H1 (cell line): ENCODE results near the gene NOS1AP. TPM values are rescaled to one million over a fixed set of nuclear protein-coding genes. Genes with fewer than 3 reads are reported as not detected.

Experiments used
- CTCF ChIA-PET: fragments of 300-600 bp; sonication (Branson Sonifier 250); formaldehyde crosslinking; loops from one replicate; lab custom pipeline; 2021; ENCODE audit not compliant: partially characterized antibody; lab: Charles Lee
- POLR2A ChIA-PET: fragments of 300-600 bp; sonication (Branson Sonifier 250); formaldehyde crosslinking; loops from one replicate; lab custom pipeline; 2021; ENCODE audit warnings: inconsistent platforms; ENCODE audit not compliant: partially characterized antibody; lab: Charles Lee
- DNase-seq, 2 experiments: peaks; one replicate each; pipeline versions ENCODE4 v3.0.0 to v3.0.0-alpha.2; 2010 to 2022; ENCODE audit warnings: low spot score in 2 of 2, low read depth in 1 of 2, mixed read lengths in 1 of 2
- FAIRE-seq: peaks from 2 replicates; lab custom pipeline; 2011; peaks lifted over from hg19 to GRCh38; lab: Jason Lieb, UNC
- H2AFZ ChIP-seq: 2 replicates; pipeline ENCODE4 v1.8.1; 2012; ENCODE audit warnings: low read length, inconsistent platforms
- H2AK5ac ChIP-seq: 2 replicates; pipeline ENCODE4 v1.6.1; 2013; ENCODE audit warnings: low read depth, low read length
- H2BK120ac ChIP-seq: replicated peaks from 2 replicates; pipeline ENCODE3; 2013; ENCODE audit warnings: low read depth, low read length, inconsistent platforms
- H2BK12ac ChIP-seq: 2 replicates; pipeline ENCODE4 v1.6.1; 2013; ENCODE audit warnings: low read depth, low read length
- H2BK15ac ChIP-seq: 2 replicates; pipeline ENCODE4 v1.6.1; 2013; ENCODE audit warnings: low read length
- H2BK20ac ChIP-seq: 2 replicates; pipeline ENCODE4 v1.6.1; 2013; ENCODE audit warnings: low read length
- H2BK5ac ChIP-seq: 2 replicates; pipeline ENCODE4 v1.6.1; 2013; ENCODE audit warnings: low read depth, low read length
- H3K14ac ChIP-seq: 2 replicates; pipeline ENCODE4 v1.6.1; 2013; ENCODE audit warnings: inconsistent platforms; ENCODE audit not compliant: insufficient read length
- H3K18ac ChIP-seq: 2 replicates; pipeline ENCODE4 v1.6.1; 2013; ENCODE audit warnings: low read length; ENCODE audit errors: extremely low read depth
- H3K23ac ChIP-seq: 2 replicates; pipeline ENCODE4 v1.6.1; 2013; ENCODE audit warnings: inconsistent platforms; ENCODE audit not compliant: insufficient read length
- H3K23me2 ChIP-seq: 2 replicates; pipeline ENCODE4 v1.6.1; 2013; ENCODE audit warnings: low read depth, low read length
- H3K27ac ChIP-seq: 2 replicates; pipeline ENCODE4 v1.6.1; 2011; ENCODE audit warnings: low read depth, low read length, inconsistent platforms
- H3K27me3 ChIP-seq, 4 experiments: replicated peaks in 1 of 4; 1 replicate in 1 of 4; 2 replicates in 3 of 4; pipeline versions ENCODE4 v1.6.1 to v1.8.1; 2011 to 2013; ENCODE audit warnings: low read length in 3 of 4, mild to moderate bottlenecking in 3 of 4, inconsistent platforms in 2 of 4, mixed read lengths in 2 of 4, moderate library complexity in 1 of 4; ENCODE audit not compliant: control insufficient read depth in 3 of 4, insufficient read depth in 3 of 4; ENCODE audit errors: extremely low read depth in 1 of 4
- H3K36me3 ChIP-seq, 4 experiments: 2 replicates each; pipeline versions ENCODE4 v1.6.1 to v1.8.1; 2011 to 2013; ENCODE audit warnings: mild to moderate bottlenecking in 4 of 4, low read length in 3 of 4, moderate library complexity in 2 of 4, control low read depth in 1 of 4, inconsistent platforms in 1 of 4; ENCODE audit not compliant: insufficient read depth in 4 of 4, control insufficient read depth in 2 of 4
- H3K4ac ChIP-seq: replicated peaks from 2 replicates; pipeline ENCODE3; 2013; ENCODE audit warnings: low read length, low read depth, mixed read lengths, inconsistent platforms; ENCODE audit not compliant: insufficient read length
- H3K4me1 ChIP-seq, 4 experiments: replicated peaks in 1 of 4; 1 replicate in 1 of 4; 2 replicates in 3 of 4; pipeline versions ENCODE4 v1.6.1 to v1.8.1; 2011 to 2013; ENCODE audit warnings: low read length in 3 of 4, inconsistent platforms in 2 of 4, mixed read lengths in 1 of 4; ENCODE audit not compliant: insufficient read depth in 4 of 4, control insufficient read depth in 3 of 4
- H3K4me2 ChIP-seq, 2 experiments: 2 replicates each; pipeline versions ENCODE4 v1.6.1 to v1.8.1; 2011 to 2013; ENCODE audit warnings: low read depth in 2 of 2, low read length in 2 of 2, control low read depth in 1 of 2, inconsistent platforms in 1 of 2, mild to moderate bottlenecking in 1 of 2; ENCODE audit not compliant: insufficient read depth in 1 of 2
- H3K4me3 ChIP-seq, 4 experiments: fragments of 200-600, 300-600 bp in 1 of 4; sonication (generic), shearing (Covaris generic), sonication (Bioruptor Twin) in 1 of 4; 2 replicates each; pipeline versions ENCODE4 v1.5.1 to v1.8.1; 2011 to 2016; ENCODE audit warnings: low read length in 4 of 4, low read depth in 3 of 4, control low read depth in 2 of 4, inconsistent platforms in 2 of 4, mild to moderate bottlenecking in 2 of 4, mixed read lengths in 1 of 4, moderate library complexity in 1 of 4; ENCODE audit not compliant: insufficient read depth in 2 of 4; ENCODE audit errors: extremely low read depth in 1 of 4
- H3K56ac ChIP-seq: replicated peaks from 2 replicates; pipeline ENCODE3; 2013; ENCODE audit warnings: low read depth, mild to moderate bottlenecking, mixed read lengths, low read length, inconsistent platforms; ENCODE audit not compliant: insufficient read length
- H3K79me1 ChIP-seq: 2 replicates; pipeline ENCODE4 v1.6.1; 2013; ENCODE audit warnings: low read depth, low read length, control low read depth
- H3K79me2 ChIP-seq, 2 experiments: 2 replicates each; pipeline versions ENCODE4 v1.6.1 to v1.8.1; 2012 to 2013; ENCODE audit warnings: low read length in 2 of 2, mild to moderate bottlenecking in 2 of 2, inconsistent platforms in 1 of 2; ENCODE audit not compliant: insufficient read depth in 2 of 2, control insufficient read depth in 1 of 2
- H3K9ac ChIP-seq, 4 experiments: replicated peaks in 1 of 4; 1 replicate in 1 of 4; 2 replicates in 3 of 4; pipeline versions ENCODE4 v1.6.1 to v1.8.1; 2011 to 2013; ENCODE audit warnings: low read depth in 3 of 4, low read length in 3 of 4, control low read depth in 2 of 4, mild to moderate bottlenecking in 2 of 4, moderate library complexity in 2 of 4, inconsistent platforms in 1 of 4; ENCODE audit errors: extremely low read depth in 1 of 4
- H3K9me3 ChIP-seq, 2 experiments: 2 replicates each; pipeline versions ENCODE4 v1.6.1 to v1.8.1; 2012 to 2013; ENCODE audit warnings: mild to moderate bottlenecking in 2 of 2, moderate library complexity in 2 of 2, control low read depth in 1 of 2, inconsistent platforms in 1 of 2, low read depth in 1 of 2, low read length in 1 of 2, mixed read lengths in 1 of 2; ENCODE audit not compliant: insufficient read depth in 2 of 2
- H4K20me1 ChIP-seq, 2 experiments: replicated peaks in 1 of 2; 2 replicates each; pipeline versions ENCODE3 to v1.8.1; 2011 to 2013; ENCODE audit warnings: inconsistent platforms in 2 of 2, low read length in 2 of 2, mild to moderate bottlenecking in 1 of 2; ENCODE audit not compliant: insufficient read depth in 2 of 2, control insufficient read depth in 1 of 2
- H4K5ac ChIP-seq: 2 replicates; pipeline ENCODE4 v1.6.1; 2013; ENCODE audit warnings: low read length, low read depth, mixed read lengths, inconsistent platforms; ENCODE audit not compliant: insufficient read length
- H4K8ac ChIP-seq: 2 replicates; pipeline ENCODE4 v1.8.0; 2013; ENCODE audit warnings: mild to moderate bottlenecking, moderate library complexity, low read length, inconsistent platforms; ENCODE audit not compliant: insufficient read depth; ENCODE audit errors: extremely low read depth
- H4K91ac ChIP-seq: replicated peaks from 2 replicates; pipeline ENCODE3; 2013; ENCODE audit warnings: low read length, mixed read lengths, inconsistent platforms; ENCODE audit not compliant: insufficient read length
- ATF3 ChIP-seq: IDR thresholded peaks from 2 replicates; pipeline ENCODE4 v1.6.1; 2011; ENCODE audit warnings: low read depth, mild to moderate bottlenecking, low read length; ENCODE audit not compliant: insufficient read depth
- E2F6 ChIP-seq: IDR thresholded peaks from 2 replicates; pipeline ENCODE4 v1.6.1; 2012; ENCODE audit warnings: inconsistent platforms
- GABPA ChIP-seq: IDR thresholded peaks from 2 replicates; pipeline ENCODE4 v1.6.1; 2011; ENCODE audit warnings: mild to moderate bottlenecking, low read length, moderate library complexity, borderline replicate concordance; ENCODE audit not compliant: insufficient read depth
- JUND ChIP-seq: IDR thresholded peaks from 2 replicates; pipeline ENCODE4 v1.6.1; 2011; ENCODE audit warnings: mild to moderate bottlenecking, improper control_type of control experiment, low read length
- KDM5A ChIP-seq: fragments of 200-600 bp; IDR thresholded peaks from 2 replicates; pipeline ENCODE4 v1.7.1; 2012; ENCODE audit warnings: mild to moderate bottlenecking, low read length, inconsistent platforms, mixed read lengths
- MAFK ChIP-seq: IDR thresholded peaks from 2 replicates; pipeline ENCODE4 v1.6.1; 2012; ENCODE audit warnings: low read depth, mild to moderate bottlenecking, improper control_type of control experiment, low read length
- POLR2A ChIP-seq, 2 experiments: IDR thresholded peaks; 1 replicate in 1 of 2; 2 replicates in 1 of 2; pipeline ENCODE4 v1.6.1; 2011; ENCODE audit warnings: low read depth in 2 of 2, low read length in 2 of 2, mild to moderate bottlenecking in 2 of 2; ENCODE audit errors: control extremely low read depth in 1 of 2
- POLR2AphosphoS5 ChIP-seq: IDR thresholded peaks from 2 replicates; pipeline ENCODE4 v1.6.1; 2011; ENCODE audit warnings: low read depth, low read length
- RFX5 ChIP-seq: IDR thresholded peaks from 2 replicates; pipeline ENCODE4 v1.6.1; 2011; ENCODE audit warnings: low read depth, low read length, improper control_type of control experiment, borderline replicate concordance
- SRF ChIP-seq: IDR thresholded peaks from 2 replicates; pipeline ENCODE4 v1.6.1; 2011; ENCODE audit warnings: mild to moderate bottlenecking, low read depth, low read length, moderate library complexity
- SUZ12 ChIP-seq: fragments of 200-600 bp; sonication (generic); IDR thresholded peaks from 2 replicates; pipeline ENCODE4 v1.6.1; 2012; ENCODE audit warnings: mild to moderate bottlenecking, inconsistent platforms, low read length, moderate library complexity, mixed read lengths
- WGBS, 2 experiments: shearing (Covaris generic) in 1 of 2; methylation state at CpG; one replicate each; pipeline versions ENCODE4 v1.1.6 to v1.1.7; 2013 to 2015; ENCODE audit warnings: low lambda C conversion rate in 2 of 2, mixed read lengths in 2 of 2, inconsistent platforms in 1 of 2, low coverage in 1 of 2, missing lambda C conversion rate in 1 of 2; ENCODE audit not compliant: insufficient replicate concordance in 2 of 2, insufficient coverage in 1 of 2, insufficient read length in 1 of 2; ENCODE audit errors: extremely low coverage in 1 of 2, missing lambda C conversion rate in 1 of 2; 5-methylcytosine and 5-hydroxymethylcytosine counted together
- polyA plus RNA-seq, 7 experiments: library from polyadenylated mRNA; depleted of rRNA in 3 of 7; stranded (reverse) in 5 of 7; unstranded in 2 of 7; fragments of >200 nt in 5 of 7; fragments of 200-250 nt in 2 of 7; gene quantifications; 1 replicate in 5 of 7; 2 replicates in 1 of 7; 4 replicates in 1 of 7; pipeline versions ENCODE4 v1.2.1 to v1.2.3, GENCODE V29; 2011 to 2013; ENCODE audit warnings: missing spikeins in 2 of 7, mixed read lengths in 2 of 7
- total RNA-seq: library from RNA; stranded (reverse); fragmentation: NEBNext Ultra II Directional; extraction: Animal tissue kit (Norgen Biotek cat#: 25700); gene quantifications from 2 replicates; pipeline ENCODE4 v1.2.1, GENCODE V29; 2021

The NOS1AP gene
- total and polyA plus RNA-seq, 2 of the 8 experiments (the other 6 are each of a cell fraction or from before 2014, with no cell fraction given), result 2.4 to 12.1 TPM

GRCh38 chr1:162404550-162405160, 335.2 kb downstream of the NOS1AP start:
- Histone ChIP-seq H3K27ac (no peak overlapping the region), H3K18ac (no peak overlapping the region), H2AK5ac (no peak overlapping the region), H3K4me3 (no peak overlapping the region), H3K4me2 (no peak overlapping the region), H3K23ac (no peak overlapping the region), H3K56ac (no peak overlapping the region), H3K9ac (no peak overlapping the region), H3K4ac (no peak overlapping the region), H4K91ac (no peak overlapping the region), H2BK12ac (no peak overlapping the region), H2BK20ac (no peak overlapping the region), H3K14ac (no peak overlapping the region), H3K4me1 (peaks cover 0 to under 1% (median 0%) of the 10 kb centered on the region in 4 experiments; a peak in 1 of 7 replicates), H2BK5ac (no peak overlapping the region), H2BK15ac (no peak overlapping the region), H3K36me3 (no peaks in the 10 kb centered on the region), H3K79me1 (no peaks in the 10 kb centered on the region), H2AFZ (no peak overlapping the region), H4K8ac (no peak overlapping the region), H3K27me3 (no peaks in the 10 kb centered on the region), H4K20me1 (no peaks in the 10 kb centered on the region), H3K9me3 (no peaks in the 10 kb centered on the region), H2BK120ac (no peak overlapping the region), H3K79me2 (no peaks in the 10 kb centered on the region), H3K23me2 (no peaks in the 10 kb centered on the region), H4K5ac (no peak overlapping the region)
- no peak for DNase-seq
- TF ChIP-seq KDM5A (no peak), RFX5 (no peak), E2F6 (no peak), SRF (no peak), POLR2A (IDR thresholded peaks at IDR 0.05; ENCODE audit: control extremely low read depth in 1 of 2, low read depth in 2 of 2, low read length in 2 of 2) (no peak), ATF3 (no peak), JUND (no peak), MAFK (no peak), POLR2AphosphoS5 (no peak), GABPA (no peak), SUZ12 (no peak)
- WGBS, 2 experiments, result 82% methylated on average over 5 of the region's 5 CpGs; no CpG with 5 or more reads in 1 of the 2 experiments
- ChIA-PET CTCF (interaction anchor here (1.0 to 1.2 kb wide), 2 partner anchors 16 to 62 kb away, joined by 3 read pairs; no protein-coding TSS in a partner anchor), POLR2A (no interaction called here)
- no peak for FAIRE-seq
